BJ (cell line): ENCODE data around the gene LRRC8B. TPM values are rescaled to one million over a fixed set of nuclear protein-coding genes. Genes with fewer than 3 reads are reported as not detected.
"Not testable (repeated sequence)": the region's sequence is repeated elsewhere in the genome, so short reads cannot be mapped to it uniquely, and the experiment has no call there.

ENCODE experiments used
- CTCF ChIA-PET: fragments of 350-600 bp; formaldehyde crosslinking; extraction: SDS; loops from one replicate; lab custom pipeline; 2021; ENCODE audit warnings: antibody characterized with exemption, inconsistent platforms; lab: Yijun Ruan, JAX
- POLR2A ChIA-PET: fragments of 300-600 bp; sonication (Branson Sonifier 250); formaldehyde crosslinking; extraction: SDS; loops from one replicate; lab custom pipeline; 2021; ENCODE audit warnings: antibody characterized with exemption; lab: Charles Lee
- DNase-seq: peaks from one replicate; pipeline ENCODE4 v3.0.0-alpha.2; 2011; ENCODE audit warnings: low read depth
- H3K27me3 ChIP-seq: 2 replicates; pipeline ENCODE4 v1.6.0; 2011; ENCODE audit warnings: low read length; ENCODE audit not compliant: control insufficient read depth, insufficient read depth
- H3K36me3 ChIP-seq: 2 replicates; pipeline ENCODE4 v1.5.1; 2011; ENCODE audit warnings: low read length; ENCODE audit not compliant: control insufficient read depth, insufficient read depth
- H3K4me3 ChIP-seq: 2 replicates; pipeline ENCODE4 v1.5.1; 2011; ENCODE audit warnings: low read depth, mild to moderate bottlenecking, control low read depth, low read length
- polyA plus RNA-seq: library from polyadenylated mRNA; depleted of rRNA; stranded (reverse); fragments of >200 nt; gene quantifications from 2 replicates; pipeline ENCODE4 v1.2.3, GENCODE V29; 2011
- TF ChIP-seq, protein P1 (sequence below): IDR thresholded peaks from 2 replicates; pipeline ENCODE4 v1.5.1; 2011; ENCODE audit warnings: low read depth, mild to moderate bottlenecking, control low read depth, inconsistent platforms, low read length, moderate library complexity; ENCODE audit not compliant: insufficient read depth

The LRRC8B gene
- polyA plus RNA-seq, 1 experiment = 0.22 TPM

DNA sequence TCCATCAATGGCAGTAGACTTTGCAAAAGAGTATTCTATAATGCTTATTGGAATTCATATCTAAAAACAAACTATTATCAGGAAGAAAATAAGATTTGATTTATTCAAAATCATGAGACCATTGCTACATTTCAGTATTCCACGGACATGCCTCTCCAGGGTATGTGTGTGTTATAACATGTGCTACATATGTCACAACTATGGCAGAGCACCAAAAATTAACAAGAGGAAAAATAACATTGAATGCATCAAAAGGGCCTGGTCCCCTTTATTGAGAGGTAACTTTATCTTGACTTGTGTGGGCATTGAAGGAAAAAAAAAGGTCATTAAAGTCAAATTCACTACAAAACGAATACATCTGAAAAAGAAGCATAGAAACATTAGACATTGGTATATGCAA lies 22.6 kb upstream of the LRRC8B start:
- TF ChIP-seq, protein P1, sequence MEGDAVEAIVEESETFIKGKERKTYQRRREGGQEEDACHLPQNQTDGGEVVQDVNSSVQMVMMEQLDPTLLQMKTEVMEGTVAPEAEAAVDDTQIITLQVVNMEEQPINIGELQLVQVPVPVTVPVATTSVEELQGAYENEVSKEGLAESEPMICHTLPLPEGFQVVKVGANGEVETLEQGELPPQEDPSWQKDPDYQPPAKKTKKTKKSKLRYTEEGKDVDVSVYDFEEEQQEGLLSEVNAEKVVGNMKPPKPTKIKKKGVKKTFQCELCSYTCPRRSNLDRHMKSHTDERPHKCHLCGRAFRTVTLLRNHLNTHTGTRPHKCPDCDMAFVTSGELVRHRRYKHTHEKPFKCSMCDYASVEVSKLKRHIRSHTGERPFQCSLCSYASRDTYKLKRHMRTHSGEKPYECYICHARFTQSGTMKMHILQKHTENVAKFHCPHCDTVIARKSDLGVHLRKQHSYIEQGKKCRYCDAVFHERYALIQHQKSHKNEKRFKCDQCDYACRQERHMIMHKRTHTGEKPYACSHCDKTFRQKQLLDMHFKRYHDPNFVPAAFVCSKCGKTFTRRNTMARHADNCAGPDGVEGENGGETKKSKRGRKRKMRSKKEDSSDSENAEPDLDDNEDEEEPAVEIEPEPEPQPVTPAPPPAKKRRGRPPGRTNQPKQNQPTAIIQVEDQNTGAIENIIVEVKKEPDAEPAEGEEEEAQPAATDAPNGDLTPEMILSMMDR = no peak
- no peak for DNase-seq
- POLR2A ChIA-PET = no interaction called here
- no peaks in the 10 kb centered on the region for H3K36me3 ChIP-seq
- H3K27me3 ChIP-seq = no peaks in the 10 kb centered on the region
- H3K4me3 ChIP-seq = no peak overlapping the region
- CTCF ChIA-PET = no interaction called here

DNA sequence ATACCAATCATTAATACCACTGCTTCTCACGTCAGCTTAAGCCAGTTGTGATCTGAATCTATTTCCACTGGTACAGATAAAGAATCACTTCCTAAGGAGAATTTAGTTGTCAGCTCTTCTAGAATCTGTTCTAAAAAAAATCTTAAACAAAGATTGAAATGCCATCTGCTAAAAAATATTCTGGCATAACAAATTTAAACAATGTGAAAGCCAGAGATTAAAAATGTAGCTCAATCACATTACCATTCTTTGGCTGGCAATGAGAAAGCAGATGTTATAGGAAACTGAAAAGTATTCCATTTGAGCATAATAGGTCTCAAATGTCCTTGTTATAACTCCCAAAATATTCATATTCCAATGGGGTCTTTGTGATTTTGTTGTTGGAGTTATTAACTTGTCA lies 21.7 kb upstream of the LRRC8B start:
- H3K27me3 ChIP-seq = no peaks in the 10 kb centered on the region
- DNase-seq = no peak
- no peak overlapping the region for H3K4me3 ChIP-seq
- TF ChIP-seq, protein P1 = no peak
- no peaks in the 10 kb centered on the region for H3K36me3 ChIP-seq
- POLR2A ChIA-PET = no interaction called here
- CTCF ChIA-PET = no interaction called here

DNA sequence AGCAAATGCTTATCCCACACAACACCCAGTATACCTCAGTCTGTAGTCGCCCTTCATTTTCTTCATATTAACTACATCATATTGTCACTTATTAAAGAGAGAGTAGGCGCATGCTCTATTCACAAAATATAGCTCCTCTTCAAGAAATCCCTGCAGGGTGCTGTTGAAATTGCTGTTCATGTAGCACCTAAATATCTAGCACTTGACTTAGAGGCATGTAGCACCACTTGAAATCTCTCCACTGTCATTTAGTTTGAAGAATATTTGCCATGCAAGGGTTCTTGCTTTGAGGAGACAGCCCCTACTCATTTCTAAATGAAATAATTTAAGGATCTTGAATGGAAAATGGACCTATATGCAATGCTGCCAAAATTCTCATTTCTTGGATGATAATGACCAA lies 20.9 kb upstream of the LRRC8B start:
- Histone ChIP-seq H3K36me3 (no peaks in the 10 kb centered on the region), H3K27me3 (no peaks in the 10 kb centered on the region), H3K4me3 (no peak overlapping the region)
- DNase-seq = no peak
- ChIA-PET CTCF (no interaction called here), POLR2A (no interaction called here)
- TF ChIP-seq, protein P1 = no peak

DNA sequence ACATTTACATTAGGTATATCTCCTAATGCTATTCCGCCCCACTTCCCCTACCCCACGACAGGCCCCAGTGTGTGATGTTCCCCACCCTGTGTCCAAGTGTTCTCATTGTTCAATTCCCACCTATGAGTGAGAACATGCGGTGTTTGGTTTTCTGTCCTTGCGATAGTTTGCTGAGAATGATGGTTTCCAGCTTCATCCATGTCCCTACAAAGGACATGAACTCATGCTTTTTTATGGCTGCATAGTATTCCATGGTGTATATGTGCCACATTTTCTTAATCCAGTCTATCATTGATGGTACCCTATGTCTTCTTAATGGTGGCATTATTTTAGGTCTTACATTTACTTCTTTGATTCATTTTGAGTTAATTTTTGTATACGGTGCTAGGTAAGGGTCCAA lies 14.6 kb upstream of the LRRC8B start:
- DNase-seq, H3K36me3 ChIP-seq, H3K27me3 ChIP-seq, CTCF ChIA-PET, H3K4me3 ChIP-seq, POLR2A ChIA-PET: not testable (repeated sequence)

DNA sequence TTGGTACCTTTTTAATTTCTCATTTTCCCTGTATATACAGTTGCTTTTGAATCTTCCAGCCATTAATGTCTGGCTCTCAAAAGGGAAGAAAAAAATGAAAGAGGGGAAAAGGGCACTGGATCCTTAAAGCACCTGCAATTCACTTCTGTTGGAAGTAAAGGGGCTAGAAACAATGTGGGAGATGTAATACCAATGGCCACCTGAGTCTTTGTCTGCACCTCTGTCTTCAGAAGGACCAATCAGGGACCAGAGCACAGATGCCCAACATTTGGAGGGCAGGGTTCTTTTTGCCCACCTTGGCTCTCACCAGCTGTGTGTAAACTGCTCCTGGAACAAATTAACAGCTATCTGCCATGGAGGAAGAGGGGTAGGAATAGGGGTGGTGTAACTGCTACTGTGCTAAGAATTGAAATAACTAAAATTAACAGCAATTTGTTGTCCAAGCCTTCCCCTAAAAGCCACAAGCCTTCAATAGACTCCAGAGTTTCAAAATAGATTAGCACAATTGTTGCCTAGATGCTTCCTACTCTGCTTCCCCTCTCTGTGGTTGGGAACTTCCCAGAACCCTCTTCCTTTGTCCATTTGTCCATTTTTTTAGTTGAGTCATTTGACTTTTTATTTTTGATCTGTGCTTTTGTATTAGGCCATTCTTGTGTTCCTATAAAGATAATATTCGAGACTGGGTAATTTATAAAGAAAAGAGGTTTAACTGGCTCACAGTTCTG lies 11.5 kb upstream of the LRRC8B start:
- no peaks in the 10 kb centered on the region for H3K36me3 ChIP-seq
- CTCF ChIA-PET = no interaction called here
- H3K27me3 ChIP-seq = peaks cover 2% of the 10 kb centered on the region; the same call in 1 of the 2 replicates
- no peak for DNase-seq
- POLR2A ChIA-PET = no interaction called here
- TF ChIP-seq, protein P1 = no peak
- H3K4me3 ChIP-seq = no peak overlapping the region

DNA sequence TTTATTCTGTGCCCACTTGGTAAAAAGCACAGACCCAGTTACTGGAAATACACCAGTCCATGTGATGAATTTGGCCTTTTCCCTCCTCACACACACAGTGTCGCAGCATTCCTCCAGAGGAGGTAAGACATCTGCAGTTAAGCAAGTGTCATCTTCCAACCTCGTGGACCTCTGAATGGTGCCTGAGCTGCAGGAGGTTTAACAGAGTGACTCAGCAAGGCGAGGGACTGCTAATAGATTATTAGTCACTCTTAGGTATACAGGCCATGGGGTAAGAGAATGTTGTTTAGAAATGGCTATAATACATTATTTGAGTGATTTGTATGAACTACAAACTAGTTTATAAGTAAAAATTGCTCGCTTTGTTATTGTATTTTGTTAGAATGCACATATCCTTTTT lies 8.6 kb upstream of the LRRC8B start:
- Histone ChIP-seq H3K36me3 (no peaks in the 10 kb centered on the region), H3K4me3 (no peak overlapping the region), H3K27me3 (peaks cover 2% of the 10 kb centered on the region; the same call in 1 of the 2 replicates)
- CTCF ChIA-PET = no interaction called here
- TF ChIP-seq, protein P1 = no peak
- POLR2A ChIA-PET = no interaction called here
- DNase-seq = no peak
